NCI-H2107 (cell line): Measurements from ENCODE around the gene HIGD2A.
A peak's percentile ranks its signal among the peaks of the same experiment; 100 is the strongest.

Source experiments
- DNase-seq: peaks from one replicate; lab custom pipeline; 2025; lab: John Stamatoyannopoulos, UW

HIGD2A gene

GRCh38 chr5:176388444-176389134 is at the start of gene HIGD2A, which contains the start of gene NOP16:
TSS of gene HIGD2A (plus strand) at chr5:176388751. CDS start at chr5:176388820, 69 bp downstream.
TSS of gene NOP16 (minus strand) at chr5:176388598. CDS start at chr5:176388539, 59 bp downstream.
- peak; percentile 91 for DNase-seq

- DNase-seq, result no peak
Observed at GRCh38 chr5:176339304-176339703, 49.2 kb upstream of the HIGD2A start.

GRCh38 chr5:176341325-176342157 is 47.0 kb upstream of the HIGD2A start:
- no peak for DNase-seq

GRCh38 chr5:176342158-176342483 is 46.4 kb upstream of the HIGD2A start:
- no peak for DNase-seq

GRCh38 chr5:176342766-176343458 is 45.6 kb upstream of the HIGD2A start:
- DNase-seq, result no peak

GRCh38 chr5:176350416-176350815 is 38.1 kb upstream of the HIGD2A start:
- no peak for DNase-seq

- no peak for DNase-seq
Observed at GRCh38 chr5:176352116-176352878, 36.3 kb upstream of the HIGD2A start.

- no peak for DNase-seq
Observed at GRCh38 chr5:176353533-176353932, 35.0 kb upstream of the HIGD2A start.

- DNase-seq, result no peak
Observed at GRCh38 chr5:176355400-176356178, 33.0 kb upstream of the HIGD2A start.

GRCh38 chr5:176356179-176356566 is 32.4 kb upstream of the HIGD2A start:
- DNase-seq, result no peak

- no peak for DNase-seq
Observed at GRCh38 chr5:176359658-176360057, 28.9 kb upstream of the HIGD2A start.

- no peak for DNase-seq
Observed at GRCh38 chr5:176360894-176361436, 27.6 kb upstream of the HIGD2A start.

GRCh38 chr5:176361437-176362232 is 26.9 kb upstream of the HIGD2A start, which contains the start of gene KIAA1191:
TSS of gene KIAA1191 (minus strand) at chr5:176361764. CDS start at chr5:176359508, 2,256 bp downstream.
- DNase-seq, result peak; percentile 54

- no peak for DNase-seq
Observed at GRCh38 chr5:176362233-176362490, 26.4 kb upstream of the HIGD2A start.

GRCh38 chr5:176364765-176365350 is 23.7 kb upstream of the HIGD2A start:
- DNase-seq, result no peak

- no peak for DNase-seq
Observed at GRCh38 chr5:176365351-176366231, 23.0 kb upstream of the HIGD2A start, which contains the start of gene ARL10. TSS of gene ARL10 (plus strand) at chr5:176365487. CDS start at chr5:176365564, 77 bp downstream.

GRCh38 chr5:176366232-176366894 is 22.2 kb upstream of the HIGD2A start:
- no peak for DNase-seq

GRCh38 chr5:176368726-176369125 is 19.8 kb upstream of the HIGD2A start:
- no peak for DNase-seq
